Endothelial cell of umbilical vein (primary cell): ENCODE data around the gene ZNF12. TPM values are rescaled to one million over a fixed set of nuclear protein-coding genes. Genes with fewer than 3 reads are reported as not detected.
"Not testable (repeated sequence)": the region's sequence is repeated elsewhere in the genome, so short reads cannot be mapped to it uniquely, and the experiment has no call there.

ENCODE experiments used
- Bru-seq: library from RNA; stranded (reverse); fragments of 400-500 nt; gene quantifications from one replicate; lab custom pipeline; 2021; lab: Mats Ljungman, UMichigan
- BruChase-seq, 2 experiments: library from RNA; stranded (reverse); fragments of 400-500 nt; gene quantifications; one replicate each; lab custom pipeline; 2021; lab: Mats Ljungman, UMichigan
- BruUV-seq: library from RNA; stranded (reverse); fragments of 400-500 nt; replicated peaks from 2 replicates; lab custom pipeline; 2021; lab: Mats Ljungman, UMichigan
- CTCF ChIA-PET: fragments of 300-600, 350-600 bp; sonication (Branson Sonifier 250); formaldehyde crosslinking; loops from one replicate; lab custom pipeline; 2021; ENCODE audit warnings: antibody characterized with exemption, inconsistent platforms; lab: Charles Lee
- POLR2A ChIA-PET: fragments of 300-600, 350-600 bp; sonication (Branson Sonifier 250); formaldehyde crosslinking; loops from one replicate; lab custom pipeline; 2021; ENCODE audit warnings: antibody characterized with exemption, inconsistent platforms; lab: Charles Lee
- DNase-seq: peaks from one replicate; pipeline ENCODE4 v3.0.0-alpha.2; 2011; ENCODE audit warnings: low read depth, low spot score
- FAIRE-seq: peaks from 2 replicates; lab custom pipeline; 2011; peaks lifted over from hg19 to GRCh38; lab: Jason Lieb, UNC
- H2AFZ ChIP-seq: 2 replicates; pipeline ENCODE4 v1.6.0; 2012; ENCODE audit warnings: low read depth, low read length, control low read depth, inconsistent platforms
- H3K27ac ChIP-seq: 2 replicates; pipeline ENCODE4 v1.5.1; 2011; ENCODE audit warnings: low read depth, mild to moderate bottlenecking, control low read depth, low read length, moderate library complexity; ENCODE audit not compliant: insufficient read depth
- H3K27me3 ChIP-seq, 2 experiments: 2 replicates each; pipeline versions ENCODE4 v1.6.0 to v1.6.1; 2011; ENCODE audit warnings: low read length in 2 of 2, mixed read lengths in 1 of 2; ENCODE audit not compliant: control insufficient read depth in 2 of 2, insufficient read depth in 2 of 2
- H3K36me3 ChIP-seq, 2 experiments: 2 replicates in 1 of 2; 3 replicates in 1 of 2; pipeline ENCODE4 v1.5.1; 2011; ENCODE audit warnings: low read length in 2 of 2, mild to moderate bottlenecking in 1 of 2, moderate library complexity in 1 of 2; ENCODE audit not compliant: control insufficient read depth in 2 of 2, insufficient read depth in 2 of 2; ENCODE audit errors: extremely low read depth in 1 of 2
- H3K4me1 ChIP-seq: 3 replicates; pipeline ENCODE4 v1.5.1; 2011; ENCODE audit warnings: mild to moderate bottlenecking, low read length; ENCODE audit not compliant: control insufficient read depth, insufficient read depth; ENCODE audit errors: extremely low read depth
- H3K4me2 ChIP-seq: 2 replicates; pipeline ENCODE4 v1.6.1; 2011; ENCODE audit warnings: low read length, control low read depth, mixed read lengths; ENCODE audit not compliant: insufficient read depth
- H3K4me3 ChIP-seq, 3 experiments: fragments of 200-600 bp in 1 of 3; sonication (generic), shearing (Covaris generic) in 1 of 3; replicated peaks in 1 of 3; 2 replicates each; pipeline ENCODE4 v1.5.1; 2011 to 2016; ENCODE audit warnings: control low read depth in 3 of 3, low read length in 3 of 3, mild to moderate bottlenecking in 2 of 3, inconsistent platforms in 1 of 3, low read depth in 1 of 3, moderate library complexity in 1 of 3; ENCODE audit not compliant: insufficient read depth in 1 of 3
- H3K79me2 ChIP-seq: 2 replicates; pipeline ENCODE4 v1.6.0; 2012; ENCODE audit warnings: low read length, inconsistent platforms; ENCODE audit not compliant: control insufficient read depth, insufficient read depth
- H3K9ac ChIP-seq: replicated peaks from 2 replicates; pipeline ENCODE3; 2011; ENCODE audit warnings: low read length, control low read depth; ENCODE audit not compliant: insufficient read depth; ENCODE audit errors: extremely low read depth
- H3K9me1 ChIP-seq: replicated peaks from 3 replicates; pipeline ENCODE4 v1.6.0; 2011; ENCODE audit warnings: mild to moderate bottlenecking, low read length; ENCODE audit not compliant: control insufficient read depth, insufficient read depth; ENCODE audit errors: extremely low read depth
- H3K9me3 ChIP-seq: replicated peaks from 2 replicates; pipeline ENCODE4 v1.5.1; 2012; ENCODE audit warnings: low read length, inconsistent platforms; ENCODE audit not compliant: control insufficient read depth, insufficient read depth
- H4K20me1 ChIP-seq: replicated peaks from 2 replicates; pipeline ENCODE3; 2011; ENCODE audit warnings: mild to moderate bottlenecking, low read length; ENCODE audit not compliant: control insufficient read depth, insufficient read depth; ENCODE audit errors: extremely low read depth
- CTCF ChIP-seq, 2 donors: IDR thresholded peaks; 1 replicate in 1 of 2; 2 replicates in 1 of 2; pipeline ENCODE4 v1.5.1; 2011; ENCODE audit warnings: low read length in 2 of 2, mild to moderate bottlenecking in 2 of 2, moderate library complexity in 2 of 2, control low read depth in 1 of 2, inconsistent platforms in 1 of 2, low read depth in 1 of 2; ENCODE audit not compliant: insufficient read depth in 1 of 2; ENCODE audit errors: extremely low read depth in 1 of 2
- EZH2 ChIP-seq: IDR thresholded peaks from 2 replicates; pipeline ENCODE4 v1.6.1; 2012; ENCODE audit warnings: borderline replicate concordance, low read depth, mild to moderate bottlenecking, moderate library complexity, low read length, inconsistent platforms; ENCODE audit not compliant: severe bottlenecking
- FOS ChIP-seq: IDR thresholded peaks from 2 replicates; pipeline ENCODE4 v1.6.1; 2011; ENCODE audit warnings: mild to moderate bottlenecking, low read length, moderate library complexity, borderline replicate concordance; ENCODE audit not compliant: insufficient read depth
- GATA2 ChIP-seq: IDR thresholded peaks from 2 replicates; pipeline ENCODE4 v1.7.0; 2011; ENCODE audit warnings: low read depth, mild to moderate bottlenecking, moderate library complexity, mixed read lengths, low read length; ENCODE audit not compliant: insufficient read length, insufficient read depth
- MAX ChIP-seq: IDR thresholded peaks from 2 replicates; pipeline ENCODE4 v1.6.1; 2011; ENCODE audit not compliant: insufficient read depth, insufficient read length
- MYC ChIP-seq: IDR thresholded peaks from one replicate; pipeline ENCODE4 v1.6.1; 2011; ENCODE audit warnings: mild to moderate bottlenecking, low read depth, low read length
- POLR2A ChIP-seq: IDR thresholded peaks from 2 replicates; pipeline ENCODE4 v1.6.1; 2012; ENCODE audit warnings: low read depth, mild to moderate bottlenecking, control low read depth, low read length
- POLR2AphosphoS5 ChIP-seq: IDR thresholded peaks from 2 replicates; pipeline ENCODE4 v1.6.1; 2012; ENCODE audit warnings: low read depth, mild to moderate bottlenecking, control low read depth, low read length, moderate library complexity; ENCODE audit not compliant: insufficient read depth
- dilution Hi-C: fragments of 300-500 bp; cut with MboI; formaldehyde crosslinking; loops from one replicate; pipeline ENCODE4 v1.15.0; 2019; ENCODE audit warnings: low sequenced_read_pairs; ENCODE audit not compliant: extremely low pct_ligation_motif_present
- intact Hi-C: fragments of 100-400 bp; cut with micrococcal nuclease; formaldehyde crosslinking; loops from one replicate; pipeline ENCODE4 v1.10.0; 2022
- long read RNA-seq: library from polyadenylated mRNA; stranded (forward); transcript quantifications from one replicate; pipeline ENCODE4 v2.0.0, GENCODE V29; 2021
- polyA minus RNA-seq, 3 experiments: library from RNA; depleted of rRNA, polyadenylated mRNA; stranded (reverse); fragments of >200 nt; gene quantifications; 1 replicate in 1 of 3; 2 replicates in 2 of 3; pipeline ENCODE4 v1.2.3, GENCODE V29; 2011
- polyA plus RNA-seq, 4 experiments: library from polyadenylated mRNA; depleted of rRNA in 3 of 4; stranded (reverse) in 3 of 4; unstranded in 1 of 4; fragments of >200 nt; gene quantifications; 2 replicates each; pipeline versions ENCODE4 v1.2.1 to v1.2.3, GENCODE V29; 2011 to 2012; ENCODE audit warnings: missing spikeins in 1 of 4
- total RNA-seq: library from RNA; stranded (reverse); gene quantifications from 2 replicates; pipeline ENCODE4 v1.2.3, GENCODE V29; 2021

ZNF12 gene
- 13.4 TPM in 2 replicates for total RNA-seq
- polyA plus RNA-seq = 5.0 and 5.3 TPM in 2 replicates
- 4.4 and 5.4 TPM in 2 replicates for polyA plus RNA-seq (2011; cell fraction: cytosol; rRNA removed)
- polyA plus RNA-seq (2011; cell fraction: nucleus; rRNA removed) = 26.7 and 34.7 TPM in 2 replicates
- polyA plus RNA-seq (2012) = 5.8 and 7.6 TPM in 2 replicates
- polyA minus RNA-seq = 9.6 and 10.9 TPM in 2 replicates
- polyA minus RNA-seq (2011; cell fraction: cytosol; rRNA and poly(A)+ RNA removed) = 15.2 TPM
- polyA minus RNA-seq (2011; cell fraction: nucleus; rRNA and poly(A)+ RNA removed) = 15.1 and 21.1 TPM in 2 replicates
- percentile 83 among the genes with signal in this experiment for Bru-seq, nascent RNA
- percentile 85 among the genes with signal in this experiment for BruChase-seq, experiment 1, labeled RNA remaining after a 6-hour chase
- percentile 90 among the genes with signal in this experiment for BruChase-seq, experiment 2, labeled RNA remaining after a 2-hour chase
- long read RNA-seq, full-length matches to known transcripts = 13 of 17 reads
- long read RNA-seq, partial matches to known transcripts = 0 of 17 reads
- long read RNA-seq, other reads (novel, unspliced or antisense) = 4 of 17 reads

DNA sequence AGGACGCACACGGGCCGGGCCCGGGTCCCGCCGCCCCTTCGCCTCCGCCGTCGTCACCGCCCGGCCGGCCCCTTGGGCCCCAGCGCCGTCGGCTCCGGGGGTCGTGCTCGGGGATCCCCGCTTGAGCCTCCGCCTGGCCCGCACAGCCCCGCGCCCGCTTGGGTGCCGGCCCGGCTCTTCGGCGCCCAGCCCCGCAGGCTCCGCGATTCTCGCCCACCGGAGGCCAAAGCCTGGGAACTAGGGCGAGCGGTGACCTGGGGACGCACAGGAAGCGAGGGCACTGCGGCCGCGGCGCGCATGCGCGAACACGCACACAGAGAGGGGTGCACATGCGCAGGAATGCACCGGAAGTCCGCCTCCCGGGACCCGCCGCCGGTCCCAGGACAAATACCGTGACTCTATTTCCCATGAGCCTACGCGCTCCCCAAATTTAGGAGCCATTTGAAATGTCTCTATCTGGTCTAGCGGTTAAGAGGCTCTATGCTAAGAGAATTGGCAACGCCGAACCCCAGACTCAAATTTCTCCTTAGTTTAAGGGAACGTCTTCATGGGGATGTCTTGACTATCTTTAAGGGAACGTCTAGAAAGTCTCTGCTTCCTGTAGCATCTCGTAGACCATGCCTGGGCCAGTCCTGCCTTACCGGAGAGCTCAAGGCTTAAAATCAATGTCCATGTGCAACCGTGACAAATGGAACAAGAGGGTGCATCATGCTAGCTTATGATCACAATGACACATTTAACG lies at the start of gene ZNF12:
TSS of gene ZNF12 (minus strand) at position 282 of the 742 bp plus-strand sequence. CDS start 1,774 bp downstream, outside the sequence.
- intact Hi-C loops (loop anchor here (5.0 kb wide), 3 partner anchors 40 to 130 kb away; partner anchors contain the start of genes INTS15 and ZDHHC4), dilution Hi-C loops (no loop called here)
- peak; percentile 93 for DNase-seq
- Histone ChIP-seq H3K9ac (peak within 1 kb of the TSS; percentile 94), H3K9me1 (no peaks in the 10 kb centered on the region), H3K4me3 (peak within 1 kb of the TSS; percentile 69 to 76 (median 70)), H3K27me3 (no peaks in the 10 kb centered on the region), H3K9me3 (no peaks in the 10 kb centered on the region), H3K4me1 (peaks cover 12% of the 10 kb centered on the region), H3K36me3 (peaks cover 8 to 10% of the 10 kb centered on the region in 2 experiments), H2AFZ (peak within 1 kb of the TSS; percentile 99), H3K4me2 (peak within 1 kb of the TSS; percentile 98), H3K79me2 (peaks cover 42% of the 10 kb centered on the region), H4K20me1 (no peaks in the 10 kb centered on the region), H3K27ac (peak within 1 kb of the TSS; percentile 87)
- TSS peak; percentile 88 for BruUV-seq
- ChIA-PET CTCF (no interaction called here), POLR2A (no interaction called here)
- FAIRE-seq = peak; percentile 88
- TF ChIP-seq FOS = no peak
- no peak for TF ChIP-seq MAX
- TF ChIP-seq MYC = no peak
- no peak for TF ChIP-seq CTCF (IDR thresholded peaks at IDR 0.05; ENCODE audit: extremely low read depth in 1 of 2, insufficient read depth in 1 of 2, low read depth in 1 of 2, low read length in 2 of 2)
- TF ChIP-seq GATA2 = no peak
- peak; percentile 65 for TF ChIP-seq POLR2AphosphoS5
- TF ChIP-seq EZH2 = no peak
- TF ChIP-seq POLR2A = peak; percentile 50

- H3K4me2 ChIP-seq = not testable (repeated sequence)
These were observed 47.2 kb upstream of the ZNF12 start, which contains the start of gene RSPH10B2 for GRCh38 chr7:6753964-6754363. Gene RSPH10B2, plus strand, starts transcription at chr7:6754103. Its CDS starts 3,575 bp downstream, at chr7:6757678.

More at GRCh38 chr7:6753964-6754363, 47.2 kb upstream of the ZNF12 start, which contains the start of gene RSPH10B2:
- H3K9me1 ChIP-seq, H3K9ac ChIP-seq, H3K79me2 ChIP-seq, DNase-seq, H4K20me1 ChIP-seq, H3K9me3 ChIP-seq, H3K36me3 ChIP-seq, H3K4me3 ChIP-seq, CTCF ChIA-PET, POLR2A ChIA-PET, dilution Hi-C loops, BruUV-seq, intact Hi-C loops, H3K27me3 ChIP-seq, H3K4me1 ChIP-seq, H3K27ac ChIP-seq: not testable (repeated sequence)
- peak within 1 kb of the TSS; percentile 70 for H2AFZ ChIP-seq
- peak; percentile 69 for FAIRE-seq
